ENCODE results near the gene ABR. TPM values are rescaled to one million over a fixed set of nuclear protein-coding genes. Genes with fewer than 3 reads are reported as not detected.

Gene ABR
- polyA plus RNA-seq, 6 donors from 2014 or later, result 4.3 to 47.2 (median 28.1) TPM

GRCh38 chr17:1039511-1040215 is 140.1 kb downstream of the ABR start:
- H3K27me3 Mint-ChIP-seq, result no peaks in the 10 kb centered on the region
- H3K4me1 Mint-ChIP-seq, result peaks cover 18 to 22% (median 19%) of the 10 kb centered on the region in 3 donors
- ATAC-seq (ENCODE audit: low read depth in 2 of 2) (peak; percentile 34 to 36), DNase-seq (no peak)
- H3K36me3 Mint-ChIP-seq, result peaks cover 5 to 16% of the 10 kb centered on the region in 2 donors
- H3K27ac Mint-ChIP-seq, result peak overlapping the region in 3 of 6 donors; percentile 57 to 92 (median 91)
- H3K4me3 Mint-ChIP-seq, result peak overlapping the region in 3 of 8 donors; percentile 34 to 56 (median 36)
- no peaks in the 10 kb centered on the region for H3K9me3 Mint-ChIP-seq

GRCh38 chr17:1039123-1039507 is 140.7 kb downstream of the ABR start:
- Mint-ChIP-seq H3K27me3 (no peaks in the 10 kb centered on the region), H3K4me1 (peaks cover 17 to 23% (median 22%) of the 10 kb centered on the region in 3 donors), H3K27ac (peak overlapping the region in 3 of 6 donors; percentile 57 to 92 (median 91)), H3K4me3 (peak overlapping the region in 2 of 8 donors; percentile 35 to 36), H3K9me3 (no peaks in the 10 kb centered on the region), H3K36me3 (peaks cover 5 to 14% of the 10 kb centered on the region in 2 donors)
- no peak for DNase-seq
- ATAC-seq (ENCODE audit: low read depth in 2 of 2), result no peak

- DNase-seq (no peak), ATAC-seq (ENCODE audit: low read depth in 2 of 2) (no peak)
- H3K4me1 Mint-ChIP-seq, result peaks cover 17 to 27% (median 25%) of the 10 kb centered on the region in 3 donors
- no peaks in the 10 kb centered on the region for H3K27me3 Mint-ChIP-seq
- H3K27ac Mint-ChIP-seq, result peak overlapping the region in 1 of 6 donors; percentile 57
- H3K36me3 Mint-ChIP-seq, result peaks cover 5 to 14% of the 10 kb centered on the region in 2 donors
- H3K9me3 Mint-ChIP-seq, result no peaks in the 10 kb centered on the region
- no peak overlapping the region for H3K4me3 Mint-ChIP-seq
Observed at GRCh38 chr17:1038459-1039122, 141.2 kb downstream of the ABR start.

GRCh38 chr17:1037238-1037879 is 142.4 kb downstream of the ABR start:
- Mint-ChIP-seq H3K9me3 (no peaks in the 10 kb centered on the region), H3K27me3 (no peaks in the 10 kb centered on the region), H3K27ac (no peak overlapping the region), H3K4me1 (peaks cover 12 to 31% (median 25%) of the 10 kb centered on the region in 3 donors), H3K4me3 (no peak overlapping the region), H3K36me3 (peaks cover under 1 to 8% of the 10 kb centered on the region in 2 donors)
- ATAC-seq (ENCODE audit: low read depth in 2 of 2) (no peak), DNase-seq (no peak)

- Mint-ChIP-seq H3K36me3 (peaks cover 0 to 3% of the 10 kb centered on the region in 2 donors), H3K4me3 (no peak overlapping the region), H3K27ac (no peak overlapping the region), H3K9me3 (no peaks in the 10 kb centered on the region), H3K4me1 (peaks cover 9 to 35% (median 25%) of the 10 kb centered on the region in 3 donors), H3K27me3 (no peaks in the 10 kb centered on the region)
- ATAC-seq (ENCODE audit: low read depth in 2 of 2) (no peak), DNase-seq (no peak)
Observed at GRCh38 chr17:1036845-1037237, 142.9 kb downstream of the ABR start.

GRCh38 chr17:1036171-1036844 is 143.5 kb downstream of the ABR start:
- H3K9me3 Mint-ChIP-seq, result no peaks in the 10 kb centered on the region
- H3K4me1 Mint-ChIP-seq, result peaks cover 7 to 35% (median 25%) of the 10 kb centered on the region in 3 donors
- no peak for DNase-seq
- H3K36me3 Mint-ChIP-seq, result no peaks in the 10 kb centered on the region
- no peaks in the 10 kb centered on the region for H3K27me3 Mint-ChIP-seq
- peak overlapping the region in 1 of 6 donors; percentile 51 for H3K27ac Mint-ChIP-seq
- peak overlapping the region in 1 of 8 donors; percentile 52 for H3K4me3 Mint-ChIP-seq
- no peak for ATAC-seq (ENCODE audit: low read depth in 2 of 2)

GRCh38 chr17:1035546-1036170 is 144.1 kb downstream of the ABR start:
- H3K4me3 Mint-ChIP-seq, result no peak overlapping the region
- no peaks in the 10 kb centered on the region for H3K36me3 Mint-ChIP-seq
- peak overlapping the region in 1 of 6 donors; percentile 51 for H3K27ac Mint-ChIP-seq
- ATAC-seq (ENCODE audit: low read depth in 2 of 2), result no peak
- DNase-seq, result no peak
- no peaks in the 10 kb centered on the region for H3K9me3 Mint-ChIP-seq
- no peaks in the 10 kb centered on the region for H3K27me3 Mint-ChIP-seq
- peaks cover 7 to 35% (median 21%) of the 10 kb centered on the region in 3 donors for H3K4me1 Mint-ChIP-seq

GRCh38 chr17:1034652-1035210 is 145.1 kb downstream of the ABR start:
- Mint-ChIP-seq H3K27ac (peak overlapping the region in 3 of 6 donors; percentile 54 to 80 (median 63)), H3K4me3 (no peak overlapping the region), H3K9me3 (no peaks in the 10 kb centered on the region), H3K27me3 (no peaks in the 10 kb centered on the region), H3K36me3 (no peaks in the 10 kb centered on the region), H3K4me1 (peaks cover 5 to 28% (median 12%) of the 10 kb centered on the region in 3 donors)
- ATAC-seq (ENCODE audit: low read depth in 2 of 2) (no peak), DNase-seq (no peak)

GRCh38 chr17:1033503-1033902 is 146.3 kb downstream of the ABR start:
- Mint-ChIP-seq H3K36me3 (no peaks in the 10 kb centered on the region), H3K9me3 (no peaks in the 10 kb centered on the region), H3K4me3 (peak overlapping the region in 2 of 8 donors; percentile 11 to 12), H3K4me1 (peaks cover 0 to 21% (median 8%) of the 10 kb centered on the region in 3 donors), H3K27me3 (no peaks in the 10 kb centered on the region), H3K27ac (peak overlapping the region in 3 of 6 donors; percentile 22 to 87 (median 54))
- ATAC-seq (ENCODE audit: low read depth in 2 of 2) (peak; percentile 57 to 65), DNase-seq (no peak)

GRCh38 chr17:1032391-1032790 is 147.4 kb downstream of the ABR start:
- DNase-seq (no peak), ATAC-seq (ENCODE audit: low read depth in 2 of 2) (no peak)
- no peaks in the 10 kb centered on the region for H3K27me3 Mint-ChIP-seq
- H3K9me3 Mint-ChIP-seq, result no peaks in the 10 kb centered on the region
- H3K4me1 Mint-ChIP-seq, result peaks cover 0 to 21% (median 8%) of the 10 kb centered on the region in 3 donors
- peak overlapping the region in 1 of 6 donors; percentile 69 for H3K27ac Mint-ChIP-seq
- H3K4me3 Mint-ChIP-seq, result no peak overlapping the region
- no peaks in the 10 kb centered on the region for H3K36me3 Mint-ChIP-seq

GRCh38 chr17:1031711-1032110 is 148.1 kb downstream of the ABR start:
- DNase-seq (no peak), ATAC-seq (ENCODE audit: low read depth in 2 of 2) (no peak)
- no peak overlapping the region for H3K27ac Mint-ChIP-seq
- H3K4me1 Mint-ChIP-seq, result peaks cover 0 to 21% (median 5%) of the 10 kb centered on the region in 3 donors
- H3K4me3 Mint-ChIP-seq, result no peak overlapping the region
- H3K36me3 Mint-ChIP-seq, result no peaks in the 10 kb centered on the region
- no peaks in the 10 kb centered on the region for H3K9me3 Mint-ChIP-seq
- no peaks in the 10 kb centered on the region for H3K27me3 Mint-ChIP-seq

- Mint-ChIP-seq H3K27me3 (no peaks in the 10 kb centered on the region), H3K9me3 (no peaks in the 10 kb centered on the region), H3K27ac (no peak overlapping the region), H3K4me3 (no peak overlapping the region), H3K36me3 (peaks cover 0 to 3% of the 10 kb centered on the region in 2 donors), H3K4me1 (peaks cover 0 to 24% (median 6%) of the 10 kb centered on the region in 3 donors)
- ATAC-seq (ENCODE audit: low read depth in 2 of 2) (no peak), DNase-seq (no peak)
Observed at GRCh38 chr17:1030684-1031532, 148.9 kb downstream of the ABR start.
